ENCODE data around the gene EBF3. TPM values are rescaled to one million over a fixed set of nuclear protein-coding genes. Genes with fewer than 3 reads are reported as not detected.

The EBF3 gene
- total RNA-seq, 1 experiment from 2014 or later = 0.22 TPM

DNA sequence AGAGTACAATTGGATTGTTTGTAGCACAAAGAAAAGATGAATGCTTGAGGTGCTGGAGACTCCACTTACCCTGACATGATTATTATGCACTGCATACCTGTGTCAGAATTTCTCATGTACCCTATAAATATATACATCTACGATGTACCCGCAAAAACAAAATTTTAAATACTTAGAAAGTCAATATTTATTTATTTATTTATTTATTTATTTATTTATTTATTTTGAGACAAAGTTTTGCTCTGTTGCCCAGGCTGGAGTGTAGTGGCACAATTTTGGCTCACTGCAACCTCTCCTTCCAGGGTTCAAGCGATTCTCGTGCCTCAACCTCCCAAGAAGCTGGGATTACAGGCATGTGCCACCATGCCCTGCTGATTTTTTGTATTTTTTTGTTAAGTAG is 35.1 kb upstream of the EBF3 start:
- no peaks in the 10 kb centered on the region for H3K27me3 ChIP-seq (ENCODE audit: insufficient read depth, low read length)
- no peak overlapping the region for H3T11ph ChIP-seq (ENCODE audit: low read length)
- Mint-ChIP-seq H3K4me1 (no peaks in the 10 kb centered on the region), H3K27ac (no peak overlapping the region), H3K27me3 (ENCODE audit: low read depth) (peaks cover 40% of the 10 kb centered on the region), H3K36me3 (ENCODE audit: insufficient read depth in 1 of 3, low read depth in 3 of 3) (no peaks in the 10 kb centered on the region), H3K9me3 (peaks cover 3 to 11% of the 10 kb centered on the region in 2 experiments; a peak in 2 of 5 replicates), H3K4me3 (no peak overlapping the region)
- H2AFZ ChIP-seq (ENCODE audit: low read length) = no peak overlapping the region
- H3K23ac ChIP-seq (ENCODE audit: insufficient read length, low read depth, low read length) = no peak overlapping the region
- no peak for TF ChIP-seq CTCF (conservative IDR thresholded peaks at IDR 0.05)
- no peak for DNase-seq
- no peak overlapping the region for H4K5ac ChIP-seq (ENCODE audit: insufficient read length, low read depth, low read length)
- no peak overlapping the region for H2BK120ac ChIP-seq (ENCODE audit: low read depth, low read length, poor library complexity, severe bottlenecking)
- H3K79me1 ChIP-seq (ENCODE audit: insufficient read depth, low read depth, low read length, poor library complexity, severe bottlenecking) = no peaks in the 10 kb centered on the region
- H2BK20ac ChIP-seq (ENCODE audit: low read depth, low read length, poor library complexity, severe bottlenecking) = no peak overlapping the region
- no peak overlapping the region for H3K4me2 ChIP-seq (ENCODE audit: insufficient read depth, insufficient read length, low read length)
- no peak overlapping the region for H2AK5ac ChIP-seq (ENCODE audit: insufficient read length, low read length)
- H3K27ac ChIP-seq (ENCODE audit: insufficient read length, low read depth, low read length) = no peak overlapping the region
- H3K9me3 ChIP-seq (ENCODE audit: control insufficient read depth, low read depth, low read length) = no peaks in the 10 kb centered on the region
- H3K9ac ChIP-seq (ENCODE audit: extremely low read depth, insufficient read length, low read length) = no peak overlapping the region
- no peak overlapping the region for H3K56ac ChIP-seq (ENCODE audit: insufficient read length, low read depth, low read length)
- H3K23me2 ChIP-seq (ENCODE audit: insufficient read length, low read depth, low read length, poor library complexity, severe bottlenecking) = no peaks in the 10 kb centered on the region
- no CpG with 5 or more reads among the region's 4 CpGs for WGBS (ENCODE audit: extremely low coverage, insufficient read length, low lambda C conversion rate)
- no peaks in the 10 kb centered on the region for H3K4me1 ChIP-seq (ENCODE audit: insufficient read depth, low read length)
- H4K20me1 ChIP-seq (ENCODE audit: control insufficient read depth, insufficient read depth, insufficient read length) = no peaks in the 10 kb centered on the region
- no peak overlapping the region for H4K91ac ChIP-seq (ENCODE audit: insufficient read length, low read depth, low read length)
- no peak overlapping the region for H3K14ac ChIP-seq (ENCODE audit: insufficient read depth, low read length)
- H3K4ac ChIP-seq (ENCODE audit: low read depth, low read length) = no peak overlapping the region
- H2BK15ac ChIP-seq (ENCODE audit: low read depth, low read length) = no peak overlapping the region
- H3K79me2 ChIP-seq (ENCODE audit: insufficient read depth, low read length) = no peaks in the 10 kb centered on the region
- H3K18ac ChIP-seq (ENCODE audit: insufficient read length, low read depth, low read length) = no peak overlapping the region
- no peak overlapping the region for H4K8ac ChIP-seq (replicated peaks; ENCODE audit: insufficient read length, low read depth, low read length)
- no peak overlapping the region for H2BK12ac ChIP-seq (ENCODE audit: insufficient read length, low read depth, low read length)
- H2BK5ac ChIP-seq (ENCODE audit: insufficient read length, low read length) = no peak overlapping the region
